ENCODE results near the gene ZNF384.

ZNF384 gene

GRCh38 chr12:6653342-6653741 lies 35.8 kb downstream of the ZNF384 start:
- DNase-seq (ENCODE audit: low spot score) = no peak

- no peak for DNase-seq (ENCODE audit: low spot score)
These were observed 36.8 kb downstream of the ZNF384 start for GRCh38 chr12:6652391-6652790.

GRCh38 chr12:6650832-6651231 lies 38.3 kb downstream of the ZNF384 start:
- no peak for DNase-seq (ENCODE audit: low spot score)

GRCh38 chr12:6647083-6647604 lies 42.0 kb downstream of the ZNF384 start, which contains the start of gene ACRBP:
Gene ACRBP (minus strand): TSS chr12:6647432. CDS start chr12:6647366, 66 bp downstream.
- no peak for DNase-seq (ENCODE audit: low spot score)

GRCh38 chr12:6646276-6647082 lies 42.7 kb downstream of the ZNF384 start:
- no peak for DNase-seq (ENCODE audit: low spot score)

- no peak for DNase-seq (ENCODE audit: low spot score)
These were observed 44.3 kb downstream of the ZNF384 start for GRCh38 chr12:6644903-6645302.

GRCh38 chr12:6644257-6644596 lies 44.9 kb downstream of the ZNF384 start:
- DNase-seq (ENCODE audit: low spot score) = no peak

- DNase-seq (ENCODE audit: low spot score) = no peak
These were observed 45.5 kb downstream of the ZNF384 start for GRCh38 chr12:6643569-6644256.

GRCh38 chr12:6641131-6641530 lies 48.0 kb downstream of the ZNF384 start:
- DNase-seq (ENCODE audit: low spot score) = no peak

GRCh38 chr12:6640497-6640896 lies 48.7 kb downstream of the ZNF384 start:
- no peak for DNase-seq (ENCODE audit: low spot score)

- DNase-seq (ENCODE audit: low spot score) = no peak
These were observed 49.9 kb downstream of the ZNF384 start for GRCh38 chr12:6639151-6639801.

GRCh38 chr12:6638305-6638704 lies 50.9 kb downstream of the ZNF384 start:
- no peak for DNase-seq (ENCODE audit: low spot score)

GRCh38 chr12:6635856-6636531 lies 53.2 kb downstream of the ZNF384 start, which contains the start of gene LPAR5:
Gene LPAR5 (minus strand): TSS chr12:6635959. CDS start chr12:6621248, 14,711 bp downstream.
- DNase-seq (ENCODE audit: low spot score) = no peak

- DNase-seq (ENCODE audit: low spot score) = no peak
These were observed 53.8 kb downstream of the ZNF384 start for GRCh38 chr12:6635375-6635855.

- DNase-seq (ENCODE audit: low spot score) = no peak
These were observed 56.9 kb downstream of the ZNF384 start for GRCh38 chr12:6632026-6632983.

GRCh38 chr12:6631549-6631961 lies 57.6 kb downstream of the ZNF384 start:
- no peak for DNase-seq (ENCODE audit: low spot score)

- no peak for DNase-seq (ENCODE audit: low spot score)
These were observed 58.4 kb downstream of the ZNF384 start for GRCh38 chr12:6630736-6631135.

GRCh38 chr12:6627616-6628015 lies 61.6 kb downstream of the ZNF384 start:
- no peak for DNase-seq (ENCODE audit: low spot score)

- DNase-seq (ENCODE audit: low spot score) = no peak
These were observed 62.4 kb downstream of the ZNF384 start for GRCh38 chr12:6626654-6627283.

- DNase-seq (ENCODE audit: low spot score) = no peak
These were observed 68.3 kb downstream of the ZNF384 start for GRCh38 chr12:6620885-6621274.
